K562 (cell line): ENCODE measurements around the gene FOSL1. TPM values are rescaled to one million over a fixed set of nuclear protein-coding genes. Genes with fewer than 3 reads are reported as not detected.

ENCODE experiments used
- ATF3 ChIP-seq, 2 experiments: fragments of 450-650 bp in 1 of 2; sonication (generic) in 1 of 2; formaldehyde crosslinking in 1 of 2; IDR thresholded peaks in 1 of 2; conservative IDR thresholded peaks in 1 of 2; 2 replicates each; pipeline versions ENCODE4 v1.6.1 to v1.8.1; 2016 to 2023; ENCODE audit warnings: mild to moderate bottlenecking in 2 of 2, moderate library complexity in 2 of 2, inconsistent platforms in 1 of 2, missing genetic modification reagents in 1 of 2
- ATF4 ChIP-seq: fragments of 450-650 bp; formaldehyde crosslinking; IDR thresholded peaks from 2 replicates; pipeline ENCODE4 v1.4.0; 2022; ENCODE audit warnings: mild to moderate bottlenecking, moderate library complexity
- CREM ChIP-seq: IDR thresholded peaks from 2 replicates; pipeline ENCODE4 v1.6.1; 2014; ENCODE audit warnings: antibody characterized with exemption, low read depth
- ERF ChIP-seq: fragments of 450-650 bp; formaldehyde crosslinking; IDR thresholded peaks from 2 replicates; pipeline ENCODE4 v1.4.0; 2020; ENCODE audit warnings: mild to moderate bottlenecking, mixed read lengths
- FIP1L1 ChIP-seq: fragments of 200-400 bp; formaldehyde crosslinking; IDR thresholded peaks from 2 replicates; pipeline ENCODE4 v1.6.1; 2018; ENCODE audit warnings: mild to moderate bottlenecking, low read depth, low read length; ENCODE audit not compliant: poor library complexity, severe bottlenecking
- MCM3 ChIP-seq: fragments of 450-650 bp; IDR thresholded peaks from 2 replicates; pipeline ENCODE4 v1.6.1; 2016
- NR0B1 ChIP-seq: fragments of 450-650 bp; IDR thresholded peaks from one replicate; pipeline ENCODE4 v1.6.1; 2018; ENCODE audit warnings: mild to moderate bottlenecking, moderate library complexity; ENCODE audit not compliant: partially characterized antibody
- SMAD3 ChIP-seq: fragments of 450-650 bp; formaldehyde crosslinking; conservative IDR thresholded peaks from 2 replicates; pipeline ENCODE4 v1.4.0; 2020; ENCODE audit warnings: mild to moderate bottlenecking
- TARDBP ChIP-seq: fragments of 450-650 bp; IDR thresholded peaks from 2 replicates; pipeline ENCODE4 v1.6.1; 2016
- TEAD2 ChIP-seq: fragments of 450-650 bp; IDR thresholded peaks from 2 replicates; pipeline ENCODE4 v1.6.1; 2016; ENCODE audit warnings: missing genetic modification characterization, control low read depth, missing compliant biosample characterization
- TFAM ChIP-seq: fragments of 250-450 bp; sonication (Bioruptor Pico); conservative IDR thresholded peaks from 2 replicates; pipeline ENCODE4 v1.5.0; 2021; ENCODE audit warnings: mild to moderate bottlenecking, moderate library complexity
- ZBTB34 ChIP-seq: fragments of 250-450 bp; sonication (Bioruptor Pico); IDR thresholded peaks from 2 replicates; pipeline ENCODE4 v1.8.0; 2021; ENCODE audit warnings: mild to moderate bottlenecking, moderate library complexity
- ZBTB5 ChIP-seq: fragments of 450-650 bp; IDR thresholded peaks from 2 replicates; pipeline ENCODE4 v1.6.1; 2017; ENCODE audit warnings: antibody characterized with exemption
- ZNF280A ChIP-seq: fragments of 450-650 bp; IDR thresholded peaks from 2 replicates; pipeline ENCODE4 v1.6.1; 2018; ENCODE audit warnings: mild to moderate bottlenecking, low read depth; ENCODE audit not compliant: partially characterized antibody
- ZNF354B ChIP-seq: fragments of 250-450 bp; sonication (Bioruptor Pico); IDR thresholded peaks from 2 replicates; pipeline ENCODE4 v1.4.0; 2020
- ZNF398 ChIP-seq: fragments of 250-450 bp; sonication (Bioruptor Pico); IDR thresholded peaks from 2 replicates; pipeline ENCODE4 v1.8.0; 2021; ENCODE audit warnings: moderate library complexity, mild to moderate bottlenecking, inconsistent platforms
- polyA plus RNA-seq, 8 experiments: library from polyadenylated mRNA; depleted of rRNA in 4 of 8; stranded (reverse) in 5 of 8; unstranded in 3 of 8; fragments of >200 nt; fragmentation: Nextera tagmentation in 2 of 8; fragmentation: Illumina TruSeq in 1 of 8; extraction: Ambion mirVana in 2 of 8; extraction: Trizol in 1 of 8; gene quantifications; 2 replicates each; pipeline versions ENCODE4 v1.2.1 to v1.2.3, GENCODE V29; 2011 to 2014; ENCODE audit warnings: inconsistent platforms in 1 of 8, missing spikeins in 1 of 8
- total RNA-seq, 7 experiments: library from RNA; depleted of rRNA in 6 of 7; stranded (reverse); fragments of >200 nt in 6 of 7; fragmentation: Illumina TruSeq in 2 of 7; extraction: Trizol in 2 of 7; gene quantifications; 2 replicates each; pipeline versions ENCODE4 v1.2.1 to v1.2.3, GENCODE V29; 2011 to 2021; ENCODE audit warnings: low replicate concordance in 1 of 7

The FOSL1 gene
- total and polyA plus RNA-seq, 9 of the 15 experiments (the other 6 are each of a cell fraction or from before 2014, with no cell fraction given), result 3.5 to 39.6 (median 10.0) TPM

GRCh38 chr11:65891219-65892136, 8.7 kb downstream of the FOSL1 start (continued):
- TF ChIP-seq ATF3 (IDR thresholded peaks at IDR 0.05) (no peak), ATF3 (CRISPR knock-in tag; conservative IDR thresholded peaks at IDR 0.05) (peak; percentile 9; the same call in 1 of the 2 replicates), ZNF354B (no peak), ZBTB5 (no peak), ERF (no peak), ZNF280A (no peak), TEAD2 (no peak), NR0B1 (no peak), ZBTB34 (no peak), ZNF398 (no peak), ATF4 (CRISPR knock-in tag) (no peak), FIP1L1 (no peak), TARDBP (peak; percentile 44; the same call in 1 of the 2 replicates), MCM3 (no peak), CREM (peak; percentile 54; the same call in 1 of the 2 replicates), TFAM (no peak), SMAD3 (CRISPR knock-in tag) (no peak)
